HG02759 (cell line): ENCODE results near the gene KRT7.

Experiments used
- ATAC-seq: cut with Tn5 transposase; IDR thresholded peaks from one replicate; pipeline ENCODE4 v1.9.1; 2021; ENCODE audit warnings: mild to moderate bottlenecking, moderate library complexity; ENCODE audit not compliant: unreplicated experiment

KRT7 gene

GRCh38 chr12:52199294-52199919, 33.6 kb upstream of the KRT7 start:
- no peak for ATAC-seq

GRCh38 chr12:52200086-52200780, 32.8 kb upstream of the KRT7 start:
- ATAC-seq: no peak

- ATAC-seq: no peak
These were observed 32.1 kb upstream of the KRT7 start for GRCh38 chr12:52200781-52201450.

- no peak for ATAC-seq
These were observed 31.6 kb upstream of the KRT7 start for GRCh38 chr12:52201451-52201839.

- ATAC-seq: no peak
These were observed 30.5 kb upstream of the KRT7 start for GRCh38 chr12:52202361-52203078.

- ATAC-seq: no peak
These were observed 29.7 kb upstream of the KRT7 start for GRCh38 chr12:52203079-52203921.

- ATAC-seq: no peak
These were observed 28.7 kb upstream of the KRT7 start for GRCh38 chr12:52204095-52204930.

GRCh38 chr12:52204931-52205505, 28.0 kb upstream of the KRT7 start:
- ATAC-seq: no peak

GRCh38 chr12:52205612-52206303, 27.3 kb upstream of the KRT7 start:
- ATAC-seq: no peak

GRCh38 chr12:52206304-52207040, 26.6 kb upstream of the KRT7 start:
- no peak for ATAC-seq

GRCh38 chr12:52207106-52207505, 25.9 kb upstream of the KRT7 start:
- ATAC-seq: no peak

- no peak for ATAC-seq
These were observed 25.1 kb upstream of the KRT7 start for GRCh38 chr12:52207895-52208294.

- ATAC-seq: no peak
These were observed 24.4 kb upstream of the KRT7 start for GRCh38 chr12:52208424-52209165.

GRCh38 chr12:52209321-52209720, 23.7 kb upstream of the KRT7 start:
- no peak for ATAC-seq

- ATAC-seq: no peak
These were observed 22.7 kb upstream of the KRT7 start for GRCh38 chr12:52210186-52210924.

- ATAC-seq: no peak
These were observed 22.0 kb upstream of the KRT7 start for GRCh38 chr12:52210925-52211650.
